Endothelial cell of umbilical vein (primary cell): ENCODE data around the gene ZFP57. TPM values are rescaled to one million over a fixed set of nuclear protein-coding genes. Genes with fewer than 3 reads are reported as not detected.

Experiments
- BruUV-seq: library from RNA; stranded (reverse); fragments of 400-500 nt; replicated peaks from 2 replicates; lab custom pipeline; 2021; lab: Mats Ljungman, UMichigan
- CTCF ChIA-PET: fragments of 300-600, 350-600 bp; sonication (Branson Sonifier 250); formaldehyde crosslinking; loops from one replicate; lab custom pipeline; 2021; ENCODE audit warnings: antibody characterized with exemption, inconsistent platforms; lab: Charles Lee
- POLR2A ChIA-PET: fragments of 300-600, 350-600 bp; sonication (Branson Sonifier 250); formaldehyde crosslinking; loops from one replicate; lab custom pipeline; 2021; ENCODE audit warnings: antibody characterized with exemption, inconsistent platforms; lab: Charles Lee
- DNase-seq: peaks from one replicate; pipeline ENCODE4 v3.0.0-alpha.2; 2011; ENCODE audit warnings: low read depth, low spot score
- FAIRE-seq: peaks from 2 replicates; lab custom pipeline; 2011; peaks lifted over from hg19 to GRCh38; lab: Jason Lieb, UNC
- H2AFZ ChIP-seq: 2 replicates; pipeline ENCODE4 v1.6.0; 2012; ENCODE audit warnings: low read depth, low read length, control low read depth, inconsistent platforms
- H3K27ac ChIP-seq: 2 replicates; pipeline ENCODE4 v1.5.1; 2011; ENCODE audit warnings: low read depth, mild to moderate bottlenecking, control low read depth, low read length, moderate library complexity; ENCODE audit not compliant: insufficient read depth
- H3K27me3 ChIP-seq, 2 experiments: 2 replicates each; pipeline versions ENCODE4 v1.6.0 to v1.6.1; 2011; ENCODE audit warnings: low read length in 2 of 2, mixed read lengths in 1 of 2; ENCODE audit not compliant: control insufficient read depth in 2 of 2, insufficient read depth in 2 of 2
- H3K36me3 ChIP-seq, 2 experiments: 2 replicates in 1 of 2; 3 replicates in 1 of 2; pipeline ENCODE4 v1.5.1; 2011; ENCODE audit warnings: low read length in 2 of 2, mild to moderate bottlenecking in 1 of 2, moderate library complexity in 1 of 2; ENCODE audit not compliant: control insufficient read depth in 2 of 2, insufficient read depth in 2 of 2; ENCODE audit errors: extremely low read depth in 1 of 2
- H3K4me1 ChIP-seq: 3 replicates; pipeline ENCODE4 v1.5.1; 2011; ENCODE audit warnings: mild to moderate bottlenecking, low read length; ENCODE audit not compliant: control insufficient read depth, insufficient read depth; ENCODE audit errors: extremely low read depth
- H3K4me2 ChIP-seq: 2 replicates; pipeline ENCODE4 v1.6.1; 2011; ENCODE audit warnings: low read length, control low read depth, mixed read lengths; ENCODE audit not compliant: insufficient read depth
- H3K4me3 ChIP-seq, 3 experiments: fragments of 200-600 bp in 1 of 3; sonication (generic), shearing (Covaris generic) in 1 of 3; replicated peaks in 1 of 3; 2 replicates each; pipeline ENCODE4 v1.5.1; 2011 to 2016; ENCODE audit warnings: control low read depth in 3 of 3, low read length in 3 of 3, mild to moderate bottlenecking in 2 of 3, inconsistent platforms in 1 of 3, low read depth in 1 of 3, moderate library complexity in 1 of 3; ENCODE audit not compliant: insufficient read depth in 1 of 3
- H3K79me2 ChIP-seq: 2 replicates; pipeline ENCODE4 v1.6.0; 2012; ENCODE audit warnings: low read length, inconsistent platforms; ENCODE audit not compliant: control insufficient read depth, insufficient read depth
- H3K9ac ChIP-seq: replicated peaks from 2 replicates; pipeline ENCODE3; 2011; ENCODE audit warnings: low read length, control low read depth; ENCODE audit not compliant: insufficient read depth; ENCODE audit errors: extremely low read depth
- H3K9me1 ChIP-seq: replicated peaks from 3 replicates; pipeline ENCODE4 v1.6.0; 2011; ENCODE audit warnings: mild to moderate bottlenecking, low read length; ENCODE audit not compliant: control insufficient read depth, insufficient read depth; ENCODE audit errors: extremely low read depth
- H3K9me3 ChIP-seq: replicated peaks from 2 replicates; pipeline ENCODE4 v1.5.1; 2012; ENCODE audit warnings: low read length, inconsistent platforms; ENCODE audit not compliant: control insufficient read depth, insufficient read depth
- H4K20me1 ChIP-seq: replicated peaks from 2 replicates; pipeline ENCODE3; 2011; ENCODE audit warnings: mild to moderate bottlenecking, low read length; ENCODE audit not compliant: control insufficient read depth, insufficient read depth; ENCODE audit errors: extremely low read depth
- CTCF ChIP-seq, 2 donors: IDR thresholded peaks; 1 replicate in 1 of 2; 2 replicates in 1 of 2; pipeline ENCODE4 v1.5.1; 2011; ENCODE audit warnings: low read length in 2 of 2, mild to moderate bottlenecking in 2 of 2, moderate library complexity in 2 of 2, control low read depth in 1 of 2, inconsistent platforms in 1 of 2, low read depth in 1 of 2; ENCODE audit not compliant: insufficient read depth in 1 of 2; ENCODE audit errors: extremely low read depth in 1 of 2
- EZH2 ChIP-seq: IDR thresholded peaks from 2 replicates; pipeline ENCODE4 v1.6.1; 2012; ENCODE audit warnings: borderline replicate concordance, low read depth, mild to moderate bottlenecking, moderate library complexity, low read length, inconsistent platforms; ENCODE audit not compliant: severe bottlenecking
- FOS ChIP-seq: IDR thresholded peaks from 2 replicates; pipeline ENCODE4 v1.6.1; 2011; ENCODE audit warnings: mild to moderate bottlenecking, low read length, moderate library complexity, borderline replicate concordance; ENCODE audit not compliant: insufficient read depth
- GATA2 ChIP-seq: IDR thresholded peaks from 2 replicates; pipeline ENCODE4 v1.7.0; 2011; ENCODE audit warnings: low read depth, mild to moderate bottlenecking, moderate library complexity, mixed read lengths, low read length; ENCODE audit not compliant: insufficient read length, insufficient read depth
- JUN ChIP-seq: IDR thresholded peaks from 2 replicates; pipeline ENCODE4 v1.6.1; 2011; ENCODE audit warnings: borderline replicate concordance, low read depth; ENCODE audit not compliant: insufficient read length, insufficient read depth
- MAX ChIP-seq: IDR thresholded peaks from 2 replicates; pipeline ENCODE4 v1.6.1; 2011; ENCODE audit not compliant: insufficient read depth, insufficient read length
- MYC ChIP-seq: IDR thresholded peaks from one replicate; pipeline ENCODE4 v1.6.1; 2011; ENCODE audit warnings: mild to moderate bottlenecking, low read depth, low read length
- POLR2A ChIP-seq: IDR thresholded peaks from 2 replicates; pipeline ENCODE4 v1.6.1; 2012; ENCODE audit warnings: low read depth, mild to moderate bottlenecking, control low read depth, low read length
- POLR2AphosphoS5 ChIP-seq: IDR thresholded peaks from 2 replicates; pipeline ENCODE4 v1.6.1; 2012; ENCODE audit warnings: low read depth, mild to moderate bottlenecking, control low read depth, low read length, moderate library complexity; ENCODE audit not compliant: insufficient read depth
- dilution Hi-C: fragments of 300-500 bp; cut with MboI; formaldehyde crosslinking; loops from one replicate; pipeline ENCODE4 v1.15.0; 2019; ENCODE audit warnings: low sequenced_read_pairs; ENCODE audit not compliant: extremely low pct_ligation_motif_present
- intact Hi-C: fragments of 100-400 bp; cut with micrococcal nuclease; formaldehyde crosslinking; loops from one replicate; pipeline ENCODE4 v1.10.0; 2022
- polyA plus RNA-seq, 4 experiments: library from polyadenylated mRNA; depleted of rRNA in 3 of 4; stranded (reverse) in 3 of 4; unstranded in 1 of 4; fragments of >200 nt; gene quantifications; 2 replicates each; pipeline versions ENCODE4 v1.2.1 to v1.2.3, GENCODE V29; 2011 to 2012; ENCODE audit warnings: missing spikeins in 1 of 4
- total RNA-seq: library from RNA; stranded (reverse); gene quantifications from 2 replicates; pipeline ENCODE4 v1.2.3, GENCODE V29; 2021

The ZFP57 gene
- total and polyA plus RNA-seq, 2 donors (not counting 3 experiments of a cell fraction or from before 2014, with no cell fraction given): 0.07 TPM; not detected in 1

- FAIRE-seq: no peak
- H3K4me1 ChIP-seq: no peaks in the 10 kb centered on the region
- no peaks in the 10 kb centered on the region for H3K9me1 ChIP-seq
- BruUV-seq: no TSS peak
- ChIA-PET POLR2A (no interaction called here), CTCF (no interaction called here)
- intact Hi-C loops (no loop called here), dilution Hi-C loops (no loop called here)
- no peak overlapping the region for H3K4me2 ChIP-seq
- H3K9ac ChIP-seq: no peak overlapping the region
- no peaks in the 10 kb centered on the region for H3K9me3 ChIP-seq
- no peaks in the 10 kb centered on the region for H4K20me1 ChIP-seq
- no peaks in the 10 kb centered on the region for H3K79me2 ChIP-seq
- H3K27ac ChIP-seq: no peak overlapping the region
- DNase-seq: no peak
- no peak overlapping the region for H3K4me3 ChIP-seq
- TF ChIP-seq POLR2AphosphoS5: no peak
- TF ChIP-seq EZH2: no peak
- TF ChIP-seq JUN: no peak
- TF ChIP-seq POLR2A: no peak
- TF ChIP-seq MAX: no peak
- no peak for TF ChIP-seq MYC
- no peak for TF ChIP-seq FOS
- TF ChIP-seq CTCF (IDR thresholded peaks at IDR 0.05; ENCODE audit: extremely low read depth in 1 of 2, insufficient read depth in 1 of 2, low read depth in 1 of 2, low read length in 2 of 2): no peak
- TF ChIP-seq GATA2: no peak
- peaks cover 11 to 12% of the 10 kb centered on the region in 2 experiments for H3K27me3 ChIP-seq
- no peaks in the 10 kb centered on the region for H3K36me3 ChIP-seq
- no peak overlapping the region for H2AFZ ChIP-seq
Observed at GRCh38 chr6:29728875-29729270, 47.9 kb upstream of the ZFP57 start.
